PC-3 (cell line): Measurements from ENCODE around the gene ALS2CL. TPM values are rescaled to one million over a fixed set of nuclear protein-coding genes. Genes with fewer than 3 reads are reported as not detected.

Experiments used
- ATAC-seq: fragments of 200-7000 bp; cut with Tn5 transposase; 2 replicates; pipeline ENCODE4 v1.9.1; 2020; ENCODE audit warnings: mild to moderate bottlenecking, moderate library complexity
- BruUV-seq: library from RNA; stranded (reverse); fragments of 400-500 nt; replicated peaks from 2 replicates; lab custom pipeline; 2021; lab: Mats Ljungman, UMichigan
- CTCF ChIA-PET: fragments of 300-600 bp; sonication (Branson Sonifier 250); formaldehyde crosslinking; loops from one replicate; lab custom pipeline; 2022; ENCODE audit warnings: antibody characterized with exemption; lab: Charles Lee
- POLR2A ChIA-PET: fragments of 300-600 bp; sonication (Branson Sonifier 250); formaldehyde crosslinking; loops from one replicate; lab custom pipeline; 2022; ENCODE audit warnings: antibody characterized with exemption; ENCODE audit not compliant: unreplicated experiment; lab: Charles Lee
- DNase-seq: peaks from one replicate; pipeline ENCODE4 v3.0.0-alpha.2; 2015
- H2AFZ ChIP-seq: fragments of 300-600 bp; sonication (generic); 2 replicates; pipeline ENCODE4 v1.6.0; 2016; ENCODE audit warnings: antibody characterized with exemption, low read length
- H3F3A ChIP-seq: fragments of 300-600 bp; sonication (generic); one replicate; pipeline ENCODE4 v1.6.0; 2017; ENCODE audit warnings: antibody characterized with exemption, low read length, control low read depth, mild to moderate bottlenecking; ENCODE audit not compliant: unreplicated experiment
- H3K27ac ChIP-seq: fragments of 300-600 bp; sonication (generic); 2 replicates; pipeline ENCODE4 v1.5.1; 2016; ENCODE audit warnings: mild to moderate bottlenecking, low read length
- H3K27me3 ChIP-seq: fragments of 300-600 bp; sonication (generic); 2 replicates; pipeline ENCODE4 v1.6.1; 2016; ENCODE audit warnings: low read length, mixed read lengths
- H3K36me3 ChIP-seq: fragments of 300-600 bp; sonication (generic); 2 replicates; pipeline ENCODE4 v1.6.1; 2016; ENCODE audit warnings: low read depth, mixed run types, low read length, mixed read lengths
- H3K4me1 ChIP-seq: fragments of 300-600 bp; sonication (generic); 2 replicates; pipeline ENCODE4 v1.5.1; 2016; ENCODE audit warnings: low read length; ENCODE audit not compliant: insufficient read depth
- H3K4me2 ChIP-seq: fragments of 300-600 bp; sonication (generic); 2 replicates; pipeline ENCODE4 v1.6.0; 2016; ENCODE audit warnings: low read length
- H3K4me3 ChIP-seq: fragments of 300-600 bp; sonication (generic); 2 replicates; pipeline ENCODE4 v1.5.1; 2016; ENCODE audit warnings: mild to moderate bottlenecking, low read length, mixed read lengths
- H3K79me2 ChIP-seq: fragments of 300-600 bp; sonication (generic); 2 replicates; pipeline ENCODE4 v1.6.1; 2017; ENCODE audit warnings: low read length, mixed read lengths
- H3K9ac ChIP-seq: fragments of 300-600 bp; sonication (generic); 2 replicates; pipeline ENCODE4 v1.6.0; 2016; ENCODE audit warnings: mild to moderate bottlenecking, low read length
- H3K9me2 ChIP-seq: fragments of 300-600 bp; sonication (generic); replicated peaks from 2 replicates; pipeline ENCODE4 v1.6.1; 2016; ENCODE audit warnings: mixed run types, low read length, mixed read lengths
- H3K9me3 ChIP-seq: fragments of 300-600 bp; sonication (generic); 2 replicates; pipeline ENCODE4 v1.6.1; 2016; ENCODE audit warnings: low read length, mixed read lengths
- H4K20me1 ChIP-seq: fragments of 300-600 bp; sonication (generic); 2 replicates; pipeline ENCODE4 v1.6.1; 2016; ENCODE audit warnings: low read length, mixed read lengths
- EZH2 ChIP-seq: fragments of 300-600 bp; sonication (generic); IDR thresholded peaks from one replicate; pipeline ENCODE4 v1.6.1; 2017; ENCODE audit warnings: antibody characterized with exemption, mild to moderate bottlenecking, low read length; ENCODE audit not compliant: unreplicated experiment
- EZH2phosphoT487 ChIP-seq: fragments of 300-600 bp; sonication (generic); IDR thresholded peaks from 2 replicates; pipeline ENCODE4 v1.6.1; 2018; ENCODE audit warnings: mild to moderate bottlenecking, antibody characterized with exemption, low read length, borderline replicate concordance
- intact Hi-C: fragments of 100-400 bp; cut with micrococcal nuclease; formaldehyde crosslinking; loops from 2 replicates; pipeline ENCODE4 v1.9.0; 2023
- total RNA-seq: library from RNA; depleted of rRNA; stranded (reverse); fragments of >200 nt; gene quantifications from 2 replicates; pipeline ENCODE4 v1.2.3, GENCODE V29; 2014
- TF ChIP-seq, protein P1 (sequence below): fragments of 300-600 bp; sonication (generic); conservative IDR thresholded peaks from 2 replicates; pipeline ENCODE4 v1.5.1; 2017; ENCODE audit warnings: antibody characterized with exemption, low read depth, mild to moderate bottlenecking, low read length

ALS2CL gene
- total RNA-seq, 1 experiment from 2014 or later = 30.1 TPM

DNA sequence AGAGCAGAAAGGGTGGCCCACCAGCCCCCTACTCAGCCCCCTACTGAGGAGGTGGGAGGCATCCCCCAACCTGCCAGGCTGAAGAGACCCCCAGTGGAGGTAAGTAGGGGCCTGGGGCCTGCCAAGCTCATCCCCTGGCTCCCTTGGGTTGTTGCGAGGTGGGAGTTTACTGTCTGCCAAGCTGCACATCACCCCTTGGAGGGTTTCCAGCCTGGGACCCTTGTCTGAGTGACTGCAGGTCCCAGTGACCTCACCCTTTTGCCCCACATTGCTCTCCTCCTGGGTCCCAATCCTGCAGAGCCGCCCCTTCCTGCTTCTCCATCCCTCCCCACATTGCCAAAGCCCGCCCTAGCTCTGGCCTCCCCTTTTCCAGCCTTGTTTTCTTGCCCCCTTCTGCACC is 1.0 kb upstream of the ALS2CL start:
- ATAC-seq (no peak), DNase-seq (no peak)
- H3K79me2 ChIP-seq = peaks cover 8% of the 10 kb centered on the region
- no peaks in the 10 kb centered on the region for H3K9me2 ChIP-seq
- no peaks in the 10 kb centered on the region for H3F3A ChIP-seq
- H3K4me1 ChIP-seq = peaks cover 33% of the 10 kb centered on the region
- no peaks in the 10 kb centered on the region for H4K20me1 ChIP-seq
- H3K9me3 ChIP-seq = no peaks in the 10 kb centered on the region
- no TSS peak for BruUV-seq
- H3K27ac ChIP-seq = no peak overlapping the region
- H3K36me3 ChIP-seq = no peaks in the 10 kb centered on the region
- CTCF ChIA-PET = no interaction called here
- H3K4me3 ChIP-seq = no peak overlapping the region
- POLR2A ChIA-PET = no interaction called here
- H3K9ac ChIP-seq = no peak overlapping the region
- intact Hi-C loops = loop anchor here (5.0 kb wide), 1 partner anchor 287 kb away; the partner anchor contains the start of genes CCR5AS and CCRL2
- TF ChIP-seq EZH2phosphoT487 (no peak), EZH2 (no peak)
- TF ChIP-seq, protein P1, sequence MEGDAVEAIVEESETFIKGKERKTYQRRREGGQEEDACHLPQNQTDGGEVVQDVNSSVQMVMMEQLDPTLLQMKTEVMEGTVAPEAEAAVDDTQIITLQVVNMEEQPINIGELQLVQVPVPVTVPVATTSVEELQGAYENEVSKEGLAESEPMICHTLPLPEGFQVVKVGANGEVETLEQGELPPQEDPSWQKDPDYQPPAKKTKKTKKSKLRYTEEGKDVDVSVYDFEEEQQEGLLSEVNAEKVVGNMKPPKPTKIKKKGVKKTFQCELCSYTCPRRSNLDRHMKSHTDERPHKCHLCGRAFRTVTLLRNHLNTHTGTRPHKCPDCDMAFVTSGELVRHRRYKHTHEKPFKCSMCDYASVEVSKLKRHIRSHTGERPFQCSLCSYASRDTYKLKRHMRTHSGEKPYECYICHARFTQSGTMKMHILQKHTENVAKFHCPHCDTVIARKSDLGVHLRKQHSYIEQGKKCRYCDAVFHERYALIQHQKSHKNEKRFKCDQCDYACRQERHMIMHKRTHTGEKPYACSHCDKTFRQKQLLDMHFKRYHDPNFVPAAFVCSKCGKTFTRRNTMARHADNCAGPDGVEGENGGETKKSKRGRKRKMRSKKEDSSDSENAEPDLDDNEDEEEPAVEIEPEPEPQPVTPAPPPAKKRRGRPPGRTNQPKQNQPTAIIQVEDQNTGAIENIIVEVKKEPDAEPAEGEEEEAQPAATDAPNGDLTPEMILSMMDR = no peak
- H3K4me2 ChIP-seq = no peak overlapping the region
- H2AFZ ChIP-seq = no peak overlapping the region
- no peaks in the 10 kb centered on the region for H3K27me3 ChIP-seq

DNA sequence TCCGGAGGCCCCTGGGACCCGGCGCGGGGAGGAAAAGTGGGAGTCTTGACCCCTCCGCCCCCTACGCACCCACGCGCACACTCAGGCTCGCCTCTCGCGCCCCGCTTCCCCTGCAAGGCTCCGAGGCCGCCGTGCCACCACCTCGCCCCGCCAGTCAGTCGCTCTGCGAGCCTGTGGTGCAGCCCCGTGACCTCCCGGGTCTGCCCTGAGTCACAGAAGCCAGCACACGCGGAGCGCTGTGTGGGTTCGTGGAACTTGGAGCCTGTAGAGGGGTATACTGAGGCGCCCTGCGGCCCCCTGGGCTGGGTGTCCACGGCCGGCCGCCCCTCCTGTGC is 380 bp upstream of the ALS2CL start:
- intact Hi-C loops = loop anchor here (5.0 kb wide), 1 partner anchor 287 kb away; the partner anchor contains the start of genes CCR5AS and CCRL2
- Histone ChIP-seq H2AFZ (peak overlapping the region; percentile 82), H3K4me2 (peak overlapping the region; percentile 98), H4K20me1 (no peaks in the 10 kb centered on the region), H3K27me3 (no peaks in the 10 kb centered on the region), H3K4me3 (peak overlapping the region; percentile 82), H3K9me2 (no peaks in the 10 kb centered on the region), H3F3A (no peaks in the 10 kb centered on the region), H3K9me3 (no peaks in the 10 kb centered on the region), H3K79me2 (peaks cover 8% of the 10 kb centered on the region), H3K9ac (0 out of 2 replicates have a peak overlapping the region, but pooled peaks have one; percentile 31), H3K4me1 (peaks cover 33% of the 10 kb centered on the region), H3K27ac (no peak overlapping the region), H3K36me3 (no peaks in the 10 kb centered on the region)
- ATAC-seq (no peak), DNase-seq (no peak)
- no TSS peak for BruUV-seq
- ChIA-PET CTCF (interaction anchor here (0.6 kb wide), 1 partner anchor 30 kb away, joined by 3 read pairs; no protein-coding TSS in a partner anchor), POLR2A (interaction anchor here (0.6 to 0.8 kb wide), 3 partner anchors 790 to 1045 kb away, joined by 3 to 6 read pairs (median 5); no protein-coding TSS in a partner anchor)
- TF ChIP-seq EZH2 = no peak

DNA sequence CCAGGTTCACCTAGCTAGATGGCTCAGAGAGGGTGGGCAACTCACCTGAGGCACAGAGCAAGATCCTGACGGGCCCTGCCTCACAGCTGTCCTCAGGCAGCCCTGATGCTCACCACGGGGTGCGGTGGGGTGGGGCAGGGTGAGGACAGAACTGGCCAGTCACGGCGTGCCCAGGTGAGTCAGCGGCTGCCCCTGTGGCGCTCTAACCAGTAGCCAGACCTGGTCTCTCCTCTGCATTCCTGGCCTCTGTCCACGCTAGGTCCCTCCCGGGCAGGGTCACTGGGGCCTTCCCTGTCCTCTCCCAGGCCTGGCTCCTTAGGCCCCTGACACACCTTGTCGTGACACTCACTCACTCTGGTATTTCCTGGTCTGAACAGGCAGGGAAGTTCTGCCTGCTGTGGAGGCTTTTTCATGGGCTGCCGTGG is 901 bp downstream of the ALS2CL start:
- Histone ChIP-seq H3F3A (no peaks in the 10 kb centered on the region), H3K9me2 (no peaks in the 10 kb centered on the region), H3K4me2 (peak overlapping the region; percentile 98), H3K27me3 (no peaks in the 10 kb centered on the region), H3K9ac (peak overlapping the region; percentile 85), H3K36me3 (no peaks in the 10 kb centered on the region), H3K9me3 (no peaks in the 10 kb centered on the region), H3K27ac (peak overlapping the region; percentile 88), H4K20me1 (no peaks in the 10 kb centered on the region), H3K4me1 (peaks cover 33% of the 10 kb centered on the region), H2AFZ (peak overlapping the region; percentile 80), H3K79me2 (peaks cover 8% of the 10 kb centered on the region), H3K4me3 (peak overlapping the region; percentile 82)
- POLR2A ChIA-PET = no interaction called here
- TF ChIP-seq EZH2 (no peak), EZH2phosphoT487 (no peak)
- TF ChIP-seq, protein P1 = no peak
- CTCF ChIA-PET = no interaction called here
- BruUV-seq = no TSS peak
- ATAC-seq (peak; percentile 72), DNase-seq (peak; percentile 91)
- intact Hi-C loops = loop anchor here (5.0 kb wide), 1 partner anchor 285 kb away; the partner anchor contains the start of genes CCR5AS and CCRL2
